ENCODE results near the gene TNS1.

- TF ChIP-seq EZH2phosphoT487 (IDR thresholded peaks at IDR 0.05; ENCODE audit: insufficient read depth, low read depth) = no peak
- no peak for TF ChIP-seq EZH2 (IDR thresholded peaks at IDR 0.05; ENCODE audit: insufficient read depth, poor library complexity, severe bottlenecking)
Measured at GRCh38 chr2:217948897-217949296, 53.9 kb downstream of the TNS1 start.

Measured in GM23248 (cell line).